Pancreas (tissue), 10 donors: Measurements from ENCODE around the gene PDGFC. TPM values are rescaled to one million over a fixed set of nuclear protein-coding genes. Genes with fewer than 3 reads are reported as not detected.
"Not testable (repeated sequence)": the region's sequence is repeated elsewhere in the genome, so short reads cannot be mapped to it uniquely, and the experiment has no call there.

Experiments used
- ATAC-seq, 4 donors: fragments of 200-7000 bp; cut with Tn5 transposase; one replicate each; pipeline versions ENCODE4 v1.8.0 to v1.9.1; 2020; ENCODE audit warnings: mild to moderate bottlenecking in 4 of 4, moderate library complexity in 4 of 4
- DNase-seq, 6 donors: peaks; one replicate each; pipeline ENCODE4 v3.0.0-alpha.2; 2020
- FAIRE-seq: peaks from 2 replicates; lab custom pipeline; 2012; peaks lifted over from hg19 to GRCh38; lab: Jason Lieb, UNC
- H3K27ac ChIP-seq, 4 donors: fragments of 200-600 bp; sonication (generic); 1 replicate in 3 of 4; 2 replicates in 1 of 4; pipeline versions ENCODE4 v1.5.0 to v1.8.0; 2020
- H3K27me3 ChIP-seq, 4 donors: fragments of 200-600 bp; one replicate each; pipeline ENCODE4 v1.8.0; 2021
- H3K36me3 ChIP-seq, 3 donors: fragments of 200-600 bp; sonication (generic) in 1 of 3; one replicate each; pipeline versions ENCODE4 v1.5.0 to v1.8.0; 2020 to 2021
- H3K4me1 ChIP-seq, 3 donors: fragments of 200-600 bp; one replicate each; pipeline ENCODE4 v1.8.0; 2021
- H3K4me3 ChIP-seq, 4 donors: fragments of 200-600 bp; sonication (generic) in 2 of 4; one replicate each; pipeline versions ENCODE4 v1.5.0 to v1.8.0; 2020 to 2021
- H3K9me3 ChIP-seq, 4 donors: fragments of 200-600 bp; one replicate each; pipeline ENCODE4 v1.8.0; 2021
- CTCF ChIP-seq, 4 donors: fragments of 200-600 bp; sonication (generic) in 3 of 4; IDR thresholded peaks; one replicate each; pipeline versions ENCODE4 v1.5.0 to v1.8.0; 2021; ENCODE audit warnings: antibody characterized with exemption in 4 of 4
- WGBS, 2 donors: extraction: QIAGEN DNeasy Blood & Tissue Kit; methylation state at CpG; one replicate each; pipeline ENCODE4 v1.1.7; 2013; 5-methylcytosine and 5-hydroxymethylcytosine counted together
- intact Hi-C, 3 donors: fragments of 100-400 bp; cut with DNase I; formaldehyde crosslinking; loops; one replicate each; pipeline versions ENCODE4 v1.11.1 to v1.14.2; 2022
- polyA plus RNA-seq, 2 donors: library from polyadenylated mRNA; stranded (reverse); fragments of 200-250 nt; gene quantifications; one replicate each; pipeline ENCODE4 v1.2.3, GENCODE V29; 2013
- total RNA-seq, 6 donors: library from RNA; stranded (reverse); fragmentation: NEBNext Ultra II Directional in 4 of 6; extraction: Animal tissue kit (Norgen Biotek cat#: 25700) in 4 of 6; gene quantifications; one replicate each; pipeline versions ENCODE4 v1.2.1 to v1.2.4, GENCODE V29; 2021 to 2023
- donor health status: healthy with polysubstance abuse.
- donor health status: DM: no; HTN: no; CAD: no; lungs with moderate emphysema.
- donor health status: DM: no; HTN: no; CAD: no.
- donor health status: control.
- donor health status: control.
- donor health status: Bipolar disorder and iron deficiency.
- donor health status: DM: yes; HTN: yes; CAD: no.
- donor health status: DM: no; HTN: no; CAD: no.
- donor health status: DM: no; HTN: no; CAD: no.
- donor health status: DM: yes; HTN: yes; CAD: no.

Gene PDGFC
- total and polyA plus RNA-seq, 8 donors = 4.3 to 32.9 (median 12.9) TPM

- intact Hi-C loops = no loop called here
- Histone ChIP-seq H3K36me3 (no peaks in the 10 kb centered on the region), H3K27me3 (no peaks in the 10 kb centered on the region), H3K4me1 (no peaks in the 10 kb centered on the region), H3K27ac (no peak overlapping the region), H3K9me3 (no peaks in the 10 kb centered on the region), H3K4me3 (no peak overlapping the region)
- DNase-seq = no peak
- FAIRE-seq = no peak
- 87 to 91% methylated on average over 3 of the region's 3 CpGs for WGBS, 2 donors
- ATAC-seq = no peak
- TF ChIP-seq CTCF (IDR thresholded peaks at IDR 0.05) = no peak
These were observed 97.8 kb downstream of the PDGFC start for GRCh38 chr4:156873799-156874198.

- FAIRE-seq (no peak), ATAC-seq (no peak), DNase-seq (no peak)
- no peak overlapping the region for H3K4me3 ChIP-seq
- no peaks in the 10 kb centered on the region for H3K4me1 ChIP-seq
- no peaks in the 10 kb centered on the region for H3K27me3 ChIP-seq
- TF ChIP-seq CTCF (IDR thresholded peaks at IDR 0.05) = no peak
- WGBS, 2 donors = 89 to 93% methylated on average over 3 of the region's 3 CpGs
- no peak overlapping the region for H3K27ac ChIP-seq
- intact Hi-C loops = no loop called here
- no peaks in the 10 kb centered on the region for H3K36me3 ChIP-seq
- H3K9me3 ChIP-seq = no peaks in the 10 kb centered on the region
These were observed 100.7 kb downstream of the PDGFC start for GRCh38 chr4:156870861-156871260.

- Histone ChIP-seq H3K4me1 (no peaks in the 10 kb centered on the region), H3K4me3 (no peak overlapping the region), H3K36me3 (no peaks in the 10 kb centered on the region), H3K27me3 (no peaks in the 10 kb centered on the region), H3K9me3 (no peaks in the 10 kb centered on the region), H3K27ac (no peak overlapping the region)
- DNase-seq (no peak), ATAC-seq (no peak), FAIRE-seq (peak; percentile 41)
- no peak for TF ChIP-seq CTCF (IDR thresholded peaks at IDR 0.05)
- intact Hi-C loops = no loop called here
- WGBS, 2 donors = 88 to 94% methylated on average over 1 of the region's 1 CpG
These were observed 101.5 kb downstream of the PDGFC start for GRCh38 chr4:156870131-156870530.

- intact Hi-C loops, H3K27ac ChIP-seq, FAIRE-seq, DNase-seq, H3K4me3 ChIP-seq, H3K9me3 ChIP-seq, H3K27me3 ChIP-seq, H3K36me3 ChIP-seq, ATAC-seq, H3K4me1 ChIP-seq: not testable (repeated sequence)
- WGBS, 2 donors = 88 to 100% methylated on average over 1 to 2 of the region's 2 CpGs
These were observed 105.5 kb downstream of the PDGFC start for GRCh38 chr4:156866088-156866487.

- WGBS, 2 donors = 89 to 92% methylated on average over 2 of the region's 2 CpGs
- Histone ChIP-seq H3K9me3 (no peaks in the 10 kb centered on the region), H3K36me3 (no peaks in the 10 kb centered on the region), H3K27me3 (no peaks in the 10 kb centered on the region), H3K4me1 (peaks cover 0 to 8% (median 0%) of the 10 kb centered on the region in 3 donors), H3K27ac (no peak overlapping the region), H3K4me3 (no peak overlapping the region)
- FAIRE-seq (no peak), ATAC-seq (no peak), DNase-seq (no peak)
- no peak for TF ChIP-seq CTCF (IDR thresholded peaks at IDR 0.05)
- intact Hi-C loops = no loop called here
These were observed 106.1 kb downstream of the PDGFC start for GRCh38 chr4:156865451-156865850.
